HFF-Myc (cell line): ENCODE results near the gene PPP1R37.
A peak's percentile ranks its signal among the peaks of the same experiment; 100 is the strongest.

Experiments used
- DNase-seq: peaks from one replicate; pipeline ENCODE4 v3.0.0-alpha.2; 2011; ENCODE audit warnings: low read depth; ENCODE audit errors: extremely low read depth
- H3K4me3 ChIP-seq: replicated peaks from 2 replicates; pipeline ENCODE4 v1.5.1; 2011; ENCODE audit warnings: low read depth, mild to moderate bottlenecking, control low read depth, low read length
- TF ChIP-seq, protein P1 (sequence below): IDR thresholded peaks from 2 replicates; pipeline ENCODE4 v1.5.1; 2012; ENCODE audit warnings: mild to moderate bottlenecking, low read depth, low read length, control low read depth; ENCODE audit errors: missing control alignments

PPP1R37 gene

DNA sequence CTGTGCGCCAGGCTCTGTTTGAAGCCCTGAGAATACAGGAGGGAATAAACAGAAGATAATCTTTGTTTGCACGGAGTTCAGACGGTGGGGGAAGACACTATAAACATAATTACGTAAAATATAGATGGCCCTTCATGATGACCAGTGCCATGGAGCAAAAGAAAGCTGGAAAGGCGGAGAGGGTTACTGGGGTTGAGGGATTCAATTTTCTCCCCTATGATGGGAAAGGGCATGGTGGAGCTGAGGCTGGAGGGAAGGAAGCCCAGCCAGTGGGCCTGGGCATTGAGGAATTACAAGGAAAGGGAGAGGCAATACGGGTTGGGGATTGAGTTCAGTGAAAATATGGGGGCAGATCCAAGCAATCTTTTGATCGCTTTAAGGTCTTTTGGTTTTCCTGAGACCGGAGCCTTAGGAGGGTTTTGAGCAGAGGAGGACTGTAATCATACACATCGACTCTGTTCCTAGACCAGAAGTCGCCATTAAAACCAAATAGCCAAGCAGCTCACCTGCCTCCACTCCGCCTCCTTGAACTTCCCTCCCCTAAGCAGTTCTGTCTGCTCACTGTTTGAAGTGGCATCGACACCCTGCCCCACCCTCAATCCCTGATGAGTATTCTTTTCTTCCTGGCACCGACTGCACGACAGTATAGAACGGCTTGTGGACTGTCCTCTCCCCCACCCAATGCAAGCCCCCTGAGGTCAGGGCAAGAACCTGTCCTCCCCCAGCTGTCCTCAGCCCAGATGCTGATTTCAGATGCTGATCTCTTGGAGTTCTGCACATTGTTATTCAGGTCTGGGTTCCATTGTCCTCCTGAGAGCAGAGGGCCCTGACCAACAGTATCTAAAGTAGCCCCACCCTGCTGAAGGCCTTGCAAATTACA, 15.9 kb upstream of the PPP1R37 start:
- TF ChIP-seq, protein P1, sequence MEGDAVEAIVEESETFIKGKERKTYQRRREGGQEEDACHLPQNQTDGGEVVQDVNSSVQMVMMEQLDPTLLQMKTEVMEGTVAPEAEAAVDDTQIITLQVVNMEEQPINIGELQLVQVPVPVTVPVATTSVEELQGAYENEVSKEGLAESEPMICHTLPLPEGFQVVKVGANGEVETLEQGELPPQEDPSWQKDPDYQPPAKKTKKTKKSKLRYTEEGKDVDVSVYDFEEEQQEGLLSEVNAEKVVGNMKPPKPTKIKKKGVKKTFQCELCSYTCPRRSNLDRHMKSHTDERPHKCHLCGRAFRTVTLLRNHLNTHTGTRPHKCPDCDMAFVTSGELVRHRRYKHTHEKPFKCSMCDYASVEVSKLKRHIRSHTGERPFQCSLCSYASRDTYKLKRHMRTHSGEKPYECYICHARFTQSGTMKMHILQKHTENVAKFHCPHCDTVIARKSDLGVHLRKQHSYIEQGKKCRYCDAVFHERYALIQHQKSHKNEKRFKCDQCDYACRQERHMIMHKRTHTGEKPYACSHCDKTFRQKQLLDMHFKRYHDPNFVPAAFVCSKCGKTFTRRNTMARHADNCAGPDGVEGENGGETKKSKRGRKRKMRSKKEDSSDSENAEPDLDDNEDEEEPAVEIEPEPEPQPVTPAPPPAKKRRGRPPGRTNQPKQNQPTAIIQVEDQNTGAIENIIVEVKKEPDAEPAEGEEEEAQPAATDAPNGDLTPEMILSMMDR: no peak
- no peak for DNase-seq
- H3K4me3 ChIP-seq: peak overlapping the region; percentile 67

DNA sequence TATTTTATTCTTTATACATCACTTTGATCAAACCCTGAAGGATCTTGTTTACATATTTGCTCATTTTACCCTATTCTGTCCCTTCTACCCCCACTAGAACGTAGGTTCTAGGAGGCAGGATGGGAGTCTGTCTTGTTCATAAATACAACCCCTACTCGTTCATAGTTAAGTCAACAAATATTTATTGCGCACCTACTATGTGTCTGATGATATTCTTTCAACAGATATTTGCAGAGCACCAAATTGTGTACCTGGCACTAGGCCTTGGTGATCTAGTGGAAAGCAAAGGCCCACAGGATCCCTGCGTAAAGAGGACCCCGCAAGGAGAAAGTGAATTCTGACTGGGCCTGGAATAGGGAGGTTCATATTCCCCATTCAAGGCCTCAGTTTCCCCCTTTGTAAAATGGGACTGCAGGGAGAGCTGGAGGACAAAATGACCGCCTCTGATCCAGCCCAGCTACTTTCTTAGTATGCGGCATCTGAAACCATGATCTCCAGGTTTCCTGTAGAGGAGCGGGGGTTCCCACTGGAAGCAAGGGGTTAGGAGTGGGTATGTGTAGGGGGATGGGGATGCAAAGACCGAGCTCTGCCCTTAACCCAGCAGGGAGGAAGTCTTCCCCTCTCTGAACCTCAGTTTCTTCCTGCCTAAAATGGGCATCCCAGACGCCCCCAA, 14.5 kb upstream of the PPP1R37 start:
- H3K4me3 ChIP-seq: peak overlapping the region; percentile 75
- TF ChIP-seq, protein P1: no peak
- DNase-seq: no peak

DNA sequence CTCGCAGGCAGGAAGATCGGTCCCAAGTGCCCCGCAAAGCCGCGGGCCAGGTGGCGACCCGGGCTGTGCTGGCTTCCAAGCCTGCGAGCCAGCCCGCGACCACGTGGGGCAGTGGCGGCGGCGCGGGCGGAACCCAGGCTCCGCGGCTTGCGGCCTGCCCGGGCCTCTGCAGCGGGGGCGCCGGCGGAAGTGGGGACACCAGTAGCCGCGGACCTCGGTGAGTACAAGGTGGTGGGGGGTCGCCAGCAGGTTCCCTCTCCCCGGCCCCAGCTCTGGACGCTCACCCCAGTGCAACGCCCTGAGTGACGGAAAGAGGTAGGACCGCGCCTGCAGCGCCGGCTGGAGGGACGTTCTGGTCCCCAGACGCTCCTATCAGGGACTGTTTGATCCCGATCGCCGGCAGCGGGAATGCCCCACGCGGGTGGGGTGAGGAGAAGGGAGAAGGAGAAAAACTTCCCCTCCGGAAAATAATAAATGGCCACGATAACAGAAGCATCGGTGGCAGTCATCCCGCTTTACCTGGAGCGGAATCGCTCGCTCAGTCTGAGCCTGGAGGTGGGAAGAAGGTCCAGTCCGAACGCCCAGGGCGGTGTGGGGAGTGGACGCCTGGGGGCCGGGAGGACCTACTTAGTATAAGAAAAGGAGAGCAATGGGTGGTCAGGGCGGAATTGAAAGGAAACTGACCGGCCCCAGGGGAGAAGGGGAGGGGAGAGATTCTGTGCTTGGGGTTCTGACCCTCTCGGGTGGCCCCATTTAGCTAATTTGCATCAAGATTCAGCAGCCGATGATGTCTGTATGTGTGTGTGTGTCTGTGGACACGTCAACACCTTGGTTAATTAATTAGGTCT, 13.7 kb upstream of the PPP1R37 start, which contains the start of gene GEMIN7:
TSS of gene GEMIN7 (plus strand) at position 198 of the 848 bp plus-strand sequence. CDS start 10,855 bp downstream, outside the sequence.
- DNase-seq: no peak
- peak within 1 kb of the TSS; percentile 75 for H3K4me3 ChIP-seq
- TF ChIP-seq, protein P1: no peak

DNA sequence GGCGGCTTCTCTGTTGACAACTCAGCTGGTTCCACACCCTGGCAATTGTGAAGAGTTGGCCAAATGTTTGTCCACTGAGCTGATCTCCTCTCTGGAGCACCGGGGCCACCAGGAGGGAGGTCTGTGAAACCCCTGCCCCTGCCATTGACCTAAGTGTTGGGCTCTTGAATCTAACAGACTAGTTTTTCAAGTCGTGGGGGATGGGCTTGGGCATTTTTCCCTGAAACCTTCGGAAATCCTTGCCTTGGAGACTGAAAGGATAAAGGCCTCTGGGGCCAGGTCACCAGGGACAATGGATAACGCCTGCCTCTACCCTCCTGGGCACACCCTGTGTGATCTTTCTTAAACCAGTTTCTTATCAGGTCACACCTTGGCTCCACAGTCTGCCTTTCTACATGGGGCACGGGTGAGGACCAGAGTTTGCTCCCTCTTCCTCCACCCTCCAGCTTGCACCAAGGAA, 13.0 kb upstream of the PPP1R37 start:
- TF ChIP-seq, protein P1: no peak
- DNase-seq: no peak
- H3K4me3 ChIP-seq: peak overlapping the region; percentile 75

DNA sequence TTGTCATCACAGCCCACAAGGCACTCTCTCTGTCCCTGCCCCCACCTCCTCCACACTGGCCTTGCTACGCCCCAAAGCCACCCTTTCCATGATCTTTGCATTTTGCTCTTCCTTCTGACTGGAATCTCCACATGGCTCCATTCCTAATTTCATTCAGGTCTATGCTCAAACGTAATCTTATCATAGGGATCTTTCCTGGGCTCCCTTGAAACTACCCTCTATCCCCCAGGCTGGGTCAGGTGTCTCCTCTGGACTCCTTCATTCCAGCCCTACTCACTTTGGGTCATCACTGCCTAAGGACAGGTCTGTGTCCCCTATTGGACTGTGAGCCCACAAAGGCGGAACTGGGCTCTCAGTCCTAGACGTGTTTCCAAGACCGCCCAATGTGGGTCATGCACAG, 10.8 kb upstream of the PPP1R37 start:
- TF ChIP-seq, protein P1: no peak
- no peak for DNase-seq
- no peak overlapping the region for H3K4me3 ChIP-seq

DNA sequence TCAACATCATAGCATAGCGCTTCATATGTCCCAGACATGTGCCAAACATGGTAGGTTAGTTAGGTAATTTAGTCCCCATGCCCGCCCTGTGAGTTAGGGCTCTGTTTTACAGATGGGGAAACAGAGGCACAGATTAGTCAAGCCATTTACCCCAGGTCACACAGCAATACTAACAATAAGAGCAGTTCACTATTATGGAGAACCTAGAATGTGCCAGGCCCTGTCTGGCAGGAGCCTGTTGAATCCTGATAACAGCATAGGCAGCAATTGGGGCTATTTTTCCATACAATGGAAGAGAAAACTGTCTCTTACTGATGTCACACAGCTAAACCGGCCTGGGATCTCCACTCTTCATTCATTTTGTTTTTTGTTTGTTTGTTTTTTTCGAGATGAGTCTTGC, 6.5 kb upstream of the PPP1R37 start:
- H3K4me3 ChIP-seq: no peak overlapping the region
- no peak for DNase-seq
- TF ChIP-seq, protein P1: no peak
